Activated CD8-positive, alpha-beta memory T cell treated with anti-CD3 and anti-CD28 coated beads for 4 hours (primary cell): ENCODE data around the gene GPR39.

Experiments used
- DNase-seq, 2 donors: peaks; one replicate each; pipeline ENCODE4 v3.0.0-alpha.2; 2020; ENCODE audit warnings: low read depth in 2 of 2

The GPR39 gene

DNA sequence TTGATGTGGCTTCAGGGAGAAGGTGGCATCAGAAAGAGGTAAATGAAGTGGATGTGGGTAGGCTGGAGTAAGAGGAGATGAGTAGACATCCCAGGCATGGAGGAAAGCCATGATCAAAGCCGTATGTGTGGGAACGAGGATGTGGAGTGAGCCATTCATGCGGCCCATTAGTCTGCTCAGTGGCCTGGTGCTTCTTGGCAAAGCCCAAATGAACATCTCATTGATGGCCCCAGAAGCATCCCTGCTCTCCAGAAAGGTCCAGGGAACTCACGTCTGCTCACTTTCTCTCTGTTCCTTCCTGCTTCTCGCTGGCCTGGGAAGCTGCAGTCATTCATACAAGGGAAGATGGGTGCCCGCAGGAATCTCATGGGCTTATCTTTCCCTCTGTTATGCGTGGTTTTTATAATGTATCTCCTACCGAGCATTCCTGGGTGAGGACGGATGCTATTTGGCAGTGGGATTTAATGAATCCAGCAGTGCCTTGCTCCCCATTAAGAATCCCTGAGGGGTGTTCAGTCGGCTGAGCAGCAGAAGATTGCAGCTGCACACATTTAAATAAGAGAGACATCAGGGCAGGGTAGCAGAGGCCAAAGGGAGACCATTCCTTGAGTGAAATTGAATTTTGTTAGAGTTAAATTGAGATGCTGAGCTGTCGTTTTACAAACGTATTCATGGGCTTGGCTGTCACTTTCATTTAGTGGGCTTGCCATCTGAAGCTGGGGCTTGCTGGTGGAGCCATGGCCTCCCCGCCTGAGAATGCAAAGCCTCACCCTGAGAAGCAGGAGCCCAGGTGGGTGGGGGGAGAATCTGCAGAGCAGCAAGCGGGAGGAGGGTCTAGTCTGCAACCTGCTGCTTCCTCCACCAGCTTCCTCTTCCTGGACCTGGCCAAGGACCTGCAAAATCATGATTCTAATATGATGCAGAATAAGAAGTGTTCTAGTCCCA is 188.9 kb downstream of the GPR39 start:
- no peak for DNase-seq

DNA sequence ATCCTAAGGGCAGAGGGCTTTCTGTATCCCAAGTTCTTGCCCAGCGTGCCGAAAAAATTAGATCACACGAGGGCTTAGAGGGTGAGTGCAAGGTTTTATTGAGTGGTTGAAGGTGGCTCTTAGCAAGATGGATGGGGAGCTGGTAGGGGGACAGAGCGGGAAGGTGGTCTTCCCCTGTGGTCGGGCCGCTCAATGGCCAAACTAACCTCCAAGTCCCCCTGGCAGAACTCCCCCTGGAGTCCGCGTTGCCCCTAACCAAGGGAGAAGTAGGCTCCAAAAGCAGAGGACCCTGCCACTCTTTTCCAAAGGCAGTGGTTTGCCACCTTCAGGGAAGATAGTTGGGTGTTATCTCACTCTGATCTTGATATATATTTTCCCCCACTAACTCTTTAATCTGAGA is 190.0 kb downstream of the GPR39 start:
- DNase-seq: no peak

DNA sequence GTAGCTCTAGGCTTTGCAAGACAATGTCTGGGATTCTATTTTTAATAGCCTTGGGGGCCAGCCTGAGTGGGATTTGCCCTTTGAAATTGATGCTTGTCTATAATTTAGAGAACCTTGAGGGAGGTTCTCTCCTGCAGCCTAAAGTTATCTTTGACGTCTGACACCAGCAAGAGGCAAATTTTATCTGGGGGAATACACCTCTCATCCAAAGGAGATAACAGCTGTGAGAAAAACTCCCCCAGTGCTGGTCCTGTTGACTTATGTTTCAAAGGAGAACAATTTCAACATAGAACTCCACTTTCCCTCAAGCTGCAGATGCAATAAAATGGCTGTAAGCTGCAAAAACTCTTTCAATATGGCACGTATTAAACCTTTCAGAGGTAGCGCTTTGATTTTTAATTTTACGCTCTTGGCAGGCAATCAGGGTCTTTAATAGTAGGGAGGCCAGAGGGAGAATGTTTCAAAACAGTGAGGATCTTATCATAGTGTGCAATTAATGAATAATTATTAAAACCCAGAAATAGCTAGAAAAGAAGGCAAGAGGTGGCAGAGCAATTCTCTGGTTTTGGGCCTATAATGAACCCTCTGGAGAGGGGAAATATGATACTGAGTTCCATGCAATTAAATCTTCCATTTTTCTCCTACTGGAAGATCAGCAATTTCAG is 191.0 kb downstream of the GPR39 start:
- no peak for DNase-seq

DNA sequence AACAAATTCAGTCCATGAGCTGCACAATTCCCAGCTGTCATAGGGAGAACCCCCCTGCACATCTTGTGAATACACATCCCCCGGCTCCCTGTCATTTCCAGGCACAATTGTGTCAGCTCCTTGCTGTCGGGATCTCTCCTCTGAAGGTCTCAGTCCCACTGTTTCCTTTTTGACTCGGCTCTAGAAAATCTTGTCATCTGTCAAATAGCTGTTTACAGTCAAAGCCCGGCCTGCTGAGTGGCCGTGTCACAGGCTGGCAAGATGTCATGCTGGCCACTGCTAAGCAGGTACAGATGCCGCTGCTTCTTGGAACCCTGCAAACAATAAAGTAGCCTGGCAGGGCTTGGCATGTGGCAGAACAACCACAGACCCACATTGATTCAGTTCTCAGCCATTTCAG is 191.7 kb downstream of the GPR39 start:
- DNase-seq: no peak

DNA sequence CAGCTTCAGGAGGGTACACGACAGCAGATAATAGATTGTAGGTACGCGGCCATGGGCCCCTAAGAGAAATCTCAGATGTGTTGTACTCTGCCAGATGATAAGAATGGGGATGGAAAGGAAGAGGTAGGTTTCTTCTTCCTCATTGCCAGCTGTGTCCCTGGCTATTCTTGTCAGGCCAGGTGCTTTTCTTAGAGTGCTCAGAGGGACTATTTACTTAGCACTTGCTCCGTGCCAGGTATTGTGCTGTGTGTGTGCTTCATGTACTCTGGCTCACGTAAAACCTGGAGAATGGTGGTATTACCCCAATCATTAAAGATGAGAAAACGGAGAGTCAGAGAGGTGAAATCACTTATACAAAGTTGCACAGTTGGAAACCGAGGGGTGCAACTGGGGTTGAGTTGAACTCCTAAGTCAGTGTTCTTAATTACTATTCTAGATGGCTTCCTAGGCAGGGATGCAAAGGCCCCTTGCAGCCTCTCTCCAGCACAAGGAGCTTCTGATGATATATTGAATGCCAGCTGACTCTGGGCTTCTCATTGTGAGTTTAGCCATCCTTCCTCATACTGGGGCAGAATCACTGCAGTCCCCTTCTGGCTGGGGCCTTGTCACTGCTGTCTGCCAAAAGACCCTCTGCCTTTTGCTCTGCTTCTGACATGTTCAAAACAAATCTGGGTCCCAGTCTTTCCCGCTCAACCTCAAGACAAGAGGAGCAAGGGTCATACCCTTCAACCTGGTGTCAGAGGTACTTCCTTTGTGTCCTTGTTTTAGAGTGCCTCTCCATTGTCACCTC is 192.7 kb downstream of the GPR39 start:
- no peak for DNase-seq

DNA sequence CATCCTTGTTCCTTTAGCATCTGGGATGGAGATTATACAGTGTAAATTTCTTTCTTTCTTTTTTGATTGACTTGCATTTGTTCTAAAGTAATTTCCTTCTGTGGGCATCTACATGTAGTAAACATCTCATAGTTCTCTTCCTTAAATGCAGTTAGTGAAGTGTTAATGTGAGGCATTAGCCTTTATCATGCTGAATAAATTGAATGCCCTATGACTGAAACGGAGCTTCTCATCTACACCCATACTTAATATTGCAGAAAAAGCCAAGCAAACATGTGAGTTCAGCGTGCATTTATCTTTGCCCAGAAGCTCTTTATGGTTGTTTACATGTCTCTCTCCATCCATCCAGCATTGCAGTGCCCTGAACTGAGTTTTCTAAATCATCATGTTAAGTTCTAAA is 195.1 kb downstream of the GPR39 start:
- DNase-seq: no peak

DNA sequence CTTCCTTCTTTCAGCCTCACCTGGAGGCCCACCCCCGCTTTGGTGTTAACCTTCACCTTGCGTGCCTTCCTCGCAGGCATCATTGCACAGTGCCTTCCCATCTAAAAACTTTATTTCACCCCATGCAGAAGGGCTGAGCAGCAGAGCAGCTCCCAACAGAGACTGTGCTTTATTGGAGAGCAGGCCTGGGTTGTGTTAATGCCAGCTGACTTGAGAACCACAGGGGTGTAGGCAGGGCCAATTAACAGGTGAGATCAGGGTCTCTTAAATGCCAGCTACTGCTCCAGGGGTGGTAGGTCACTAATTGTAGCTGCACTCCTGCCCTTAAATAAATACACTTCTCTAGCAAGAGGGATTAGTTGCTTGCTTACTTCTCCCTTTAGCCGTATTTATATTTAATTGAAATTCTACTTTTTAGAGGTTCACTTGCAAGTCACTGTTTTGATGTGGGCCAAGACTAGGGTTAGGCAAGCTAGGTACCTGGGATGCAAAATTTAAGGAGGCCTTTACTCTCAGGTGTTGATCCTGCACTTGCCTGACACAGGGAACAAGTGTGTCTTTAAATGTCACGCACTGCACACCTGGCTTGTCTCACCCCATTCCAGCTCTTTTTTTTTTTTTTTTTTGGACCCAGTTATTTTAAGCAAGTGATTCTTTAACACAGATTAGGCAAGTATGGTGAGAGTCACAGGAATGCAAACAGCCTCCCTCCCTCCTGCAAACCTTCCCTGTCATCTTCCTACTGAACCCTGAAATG is 198.9 kb downstream of the GPR39 start:
- no peak for DNase-seq

DNA sequence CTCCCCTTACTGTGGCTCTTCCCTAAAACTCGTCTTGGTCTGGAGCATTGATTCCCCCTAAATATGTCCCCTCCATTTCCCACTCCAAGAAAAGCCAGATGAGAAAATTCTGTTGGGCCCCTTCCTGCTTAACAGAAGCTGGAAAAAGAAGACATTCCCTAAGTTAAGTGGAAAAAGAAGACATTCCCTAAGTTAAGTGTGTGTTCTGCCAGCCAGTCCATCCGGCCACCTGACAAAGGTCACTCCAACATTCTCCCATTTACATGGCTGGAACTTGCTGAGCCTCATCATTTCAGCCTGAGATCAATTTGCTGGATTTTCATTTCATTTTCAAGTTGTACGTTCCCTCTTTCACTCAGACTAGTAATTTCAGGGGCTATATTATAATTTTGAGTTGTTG is 201.4 kb downstream of the GPR39 start:
- DNase-seq: no peak

DNA sequence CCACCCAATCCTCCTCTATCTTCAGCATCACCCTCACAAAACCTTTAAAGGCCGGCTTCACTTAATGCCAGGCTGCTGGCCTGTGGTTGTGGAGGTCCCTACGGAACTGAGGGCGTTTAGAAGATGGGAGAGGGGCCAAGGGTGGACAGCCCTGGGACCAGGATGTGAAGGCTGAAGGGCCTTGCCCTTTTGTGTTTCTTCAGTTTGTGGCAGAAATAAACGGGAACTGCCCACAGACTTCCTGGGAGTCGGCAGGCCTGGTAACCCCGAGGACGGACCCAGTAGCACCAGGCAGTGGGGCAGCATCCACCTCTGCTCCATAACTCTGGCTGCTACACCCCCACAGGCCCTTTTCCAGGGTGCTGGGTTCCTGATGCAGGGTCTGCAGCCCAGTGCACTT is 202.1 kb downstream of the GPR39 start:
- no peak for DNase-seq

DNA sequence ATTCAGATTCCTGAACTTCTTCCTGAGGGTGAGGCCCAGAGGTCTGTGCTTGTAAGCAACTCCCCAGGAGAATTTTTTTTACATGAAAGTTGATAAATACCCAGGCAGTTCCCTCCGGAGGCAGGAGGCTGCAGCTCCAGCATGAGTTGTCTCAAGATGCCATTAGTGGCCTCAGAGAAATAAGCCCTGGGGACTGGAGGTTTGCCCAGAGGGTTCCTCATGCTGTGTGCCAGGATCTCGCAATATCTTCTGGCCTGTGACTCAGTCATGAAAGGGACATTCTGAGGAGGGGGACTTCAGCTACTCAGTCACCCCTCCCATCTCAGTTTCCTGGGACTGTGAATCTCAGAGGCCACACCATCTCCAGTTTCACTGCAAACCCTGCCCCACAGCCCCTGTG is 203.5 kb downstream of the GPR39 start:
- DNase-seq: no peak

DNA sequence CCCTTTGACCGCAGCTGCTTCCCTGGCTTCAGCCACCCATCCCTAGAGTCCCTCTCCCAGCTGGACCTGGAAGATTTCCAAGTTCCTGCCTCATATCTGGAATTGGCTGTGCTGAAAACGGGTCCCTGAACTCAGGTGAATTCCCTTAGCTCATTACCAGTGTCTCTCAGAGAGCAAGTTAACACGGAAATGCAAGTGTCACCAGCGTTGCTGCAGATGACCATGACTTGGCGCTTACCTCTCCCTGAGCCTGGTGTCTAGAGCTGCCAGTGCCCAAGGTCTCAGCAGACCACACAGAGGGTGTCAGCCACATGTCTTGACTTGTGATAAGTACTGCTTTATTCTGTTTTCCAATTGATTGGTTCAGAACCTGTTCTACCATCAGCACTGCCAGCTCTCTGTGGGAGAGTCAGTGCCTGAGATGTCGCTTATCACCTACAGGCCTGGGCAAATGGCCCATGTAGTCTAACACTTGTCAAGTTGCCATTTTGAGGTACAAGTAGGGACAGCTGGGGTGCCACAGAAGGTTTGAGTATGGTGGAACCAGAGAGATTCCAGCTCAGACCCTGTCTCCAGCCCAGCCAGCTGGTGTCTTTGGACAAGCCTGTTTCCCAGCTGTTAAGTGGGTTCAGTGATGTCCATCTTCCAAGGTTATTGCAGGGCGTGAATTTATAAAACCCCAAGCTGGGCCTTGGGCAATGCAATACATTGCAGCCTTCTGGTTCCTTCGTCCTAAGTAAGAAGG is 204.7 kb downstream of the GPR39 start:
- DNase-seq: no peak

DNA sequence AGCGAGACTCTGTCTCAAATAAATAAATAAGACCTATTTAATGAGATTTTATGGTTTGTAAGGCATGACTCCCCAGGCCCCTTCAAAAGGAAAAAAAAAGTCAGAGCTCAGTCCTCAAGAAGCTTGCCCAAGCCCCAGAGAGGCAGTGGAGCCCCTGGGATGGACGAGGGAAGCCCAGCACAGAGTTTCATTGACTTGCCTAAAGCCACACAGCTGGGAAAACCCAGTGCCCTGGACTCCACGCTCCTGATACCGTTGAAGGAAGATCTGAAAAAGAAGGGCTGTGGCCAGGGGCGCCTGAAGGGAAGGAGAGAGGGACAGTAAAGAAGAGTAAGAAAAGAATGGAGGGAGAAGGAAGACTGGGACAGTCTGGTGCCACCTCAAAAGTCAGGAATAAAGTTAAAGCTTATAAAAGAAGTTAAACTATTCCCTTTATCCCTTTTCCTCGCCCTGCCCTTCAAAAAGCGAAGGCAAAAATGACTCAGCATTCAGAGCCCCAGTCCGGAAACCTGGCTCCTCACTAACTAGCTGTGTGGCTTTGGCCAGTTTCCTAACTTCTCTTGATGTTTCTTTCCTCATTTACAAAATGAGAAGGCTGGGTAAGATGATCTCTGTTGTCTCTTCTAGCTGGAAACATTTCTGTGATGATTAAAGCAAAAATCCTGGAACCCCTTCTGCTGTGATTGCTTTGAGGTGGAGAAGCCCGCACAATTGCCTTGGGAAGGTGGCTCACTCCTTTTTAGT is 206.7 kb downstream of the GPR39 start:
- no peak for DNase-seq

DNA sequence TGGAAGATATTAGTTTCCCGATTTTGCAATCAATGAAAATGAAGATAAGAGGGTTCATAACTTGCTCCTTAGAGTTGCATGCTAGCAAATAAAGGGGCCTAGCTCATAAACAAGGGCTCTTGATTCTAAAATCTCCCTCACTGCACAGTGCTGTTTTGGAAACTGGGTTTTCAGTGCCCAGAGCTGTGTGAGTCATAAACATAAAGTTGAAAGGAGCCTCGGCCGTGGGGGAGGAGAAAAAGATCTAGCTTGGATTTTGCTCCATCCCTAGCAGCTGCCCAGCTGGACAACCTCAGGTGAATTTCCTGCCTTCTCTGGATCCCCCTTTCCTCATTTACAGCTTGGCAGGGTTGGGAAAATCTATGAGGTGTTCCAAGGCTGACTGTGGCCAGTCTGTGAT is 210.9 kb downstream of the GPR39 start:
- DNase-seq: no peak

DNA sequence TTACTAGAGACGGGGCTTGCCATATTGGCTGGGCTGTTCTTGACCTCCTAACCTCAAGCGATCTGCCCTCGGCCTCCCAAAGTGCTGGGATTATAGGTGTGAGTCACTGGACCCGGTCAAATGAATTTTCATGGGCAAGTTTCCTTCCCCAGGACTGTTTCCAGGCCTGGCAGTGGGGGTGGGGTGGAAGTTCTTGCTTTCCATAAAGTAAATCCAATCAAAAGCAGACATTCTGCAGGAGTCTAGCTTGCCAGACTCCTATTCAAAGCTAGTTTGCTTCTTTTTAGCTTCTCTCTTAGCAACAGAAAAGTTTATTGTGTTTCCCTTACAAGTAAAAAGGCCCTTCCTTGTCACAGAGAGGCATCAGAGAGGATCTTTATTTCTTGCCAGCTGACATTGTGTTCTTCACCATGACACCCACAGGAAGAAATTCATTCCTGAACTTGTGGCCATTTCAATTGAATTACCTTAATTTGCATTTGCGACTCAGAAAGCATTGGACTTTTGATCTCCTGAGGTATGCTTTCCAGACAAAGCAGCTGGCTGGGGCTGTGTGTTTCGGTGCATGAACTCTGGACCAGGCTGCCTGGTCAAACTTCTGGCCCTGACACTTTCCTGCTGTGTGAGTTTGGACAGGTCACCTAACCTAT is 215.5 kb downstream of the GPR39 start:
- no peak for DNase-seq

DNA sequence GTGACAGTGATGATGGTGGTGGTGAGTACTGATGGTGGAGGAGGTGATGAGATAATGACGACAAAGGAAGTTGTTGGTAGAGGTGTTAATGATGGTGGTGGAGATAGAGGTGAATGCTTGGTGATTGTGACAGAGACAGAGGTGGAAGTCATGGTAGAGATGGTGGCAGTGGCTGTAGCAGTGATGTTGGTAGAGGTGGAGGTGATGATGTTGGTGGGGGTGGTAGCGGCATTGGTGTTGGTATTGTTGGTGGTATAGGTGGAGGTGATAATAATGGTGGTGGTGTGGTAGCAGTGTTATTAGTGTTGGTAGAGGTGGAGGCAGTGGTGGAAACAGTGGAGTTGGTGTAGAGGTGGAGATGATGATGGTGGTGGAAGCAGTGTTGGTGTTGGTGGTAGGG is 217.0 kb downstream of the GPR39 start:
- no peak for DNase-seq

DNA sequence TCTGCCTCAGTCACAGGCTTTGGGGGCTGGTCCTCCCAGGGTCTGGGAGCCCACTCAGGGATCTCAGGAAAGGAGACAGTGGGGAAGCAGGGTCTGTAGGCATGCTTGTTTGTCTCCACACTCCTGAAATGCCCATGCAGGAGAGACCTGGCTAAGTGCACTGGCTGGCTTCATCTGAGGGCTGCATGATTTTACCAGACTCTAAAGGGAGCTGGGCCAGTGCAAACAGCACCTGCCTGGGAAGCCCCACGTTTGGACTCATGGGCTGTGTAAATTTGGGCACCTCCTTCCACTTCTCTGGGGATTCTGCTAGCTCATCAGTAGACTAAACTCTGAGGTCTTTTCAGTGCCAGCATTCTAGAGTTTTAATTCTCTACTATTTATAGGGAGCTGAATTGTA is 219.7 kb downstream of the GPR39 start:
- DNase-seq: no peak

DNA sequence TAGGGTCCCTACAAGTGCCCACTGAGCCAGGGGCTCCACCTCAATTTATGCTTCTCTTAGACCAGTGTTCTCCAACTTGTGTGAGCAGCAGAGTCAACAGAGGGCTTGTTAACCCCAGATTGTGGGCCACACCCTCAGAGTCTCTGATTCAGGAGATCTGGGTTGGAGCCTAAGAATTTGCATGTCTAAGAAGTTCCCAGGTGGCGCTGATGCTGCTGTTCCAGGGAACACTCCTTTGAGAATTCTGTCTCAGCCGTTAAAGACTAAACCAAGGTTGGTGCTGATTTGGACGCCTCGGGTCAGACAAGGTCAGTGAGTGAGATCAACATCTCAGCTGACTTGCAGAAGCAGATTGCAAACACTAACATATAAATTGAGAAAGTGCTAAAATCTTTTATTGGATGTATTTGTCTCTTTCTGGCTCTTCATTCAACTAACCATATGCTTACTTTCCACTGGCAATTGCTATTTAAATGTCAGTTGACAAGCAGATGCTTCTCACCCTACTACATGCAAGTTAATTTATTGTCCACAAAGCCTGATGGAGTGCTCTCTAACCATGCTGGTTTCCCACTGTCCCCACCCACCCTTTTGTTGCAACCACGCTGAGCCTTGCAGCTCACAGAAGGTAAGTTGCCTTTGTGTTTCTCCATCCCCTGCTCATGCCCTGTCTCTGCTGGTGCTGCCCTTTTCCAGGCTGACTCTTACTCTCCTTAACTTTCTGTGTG is 221.9 kb downstream of the GPR39 start:
- no peak for DNase-seq

DNA sequence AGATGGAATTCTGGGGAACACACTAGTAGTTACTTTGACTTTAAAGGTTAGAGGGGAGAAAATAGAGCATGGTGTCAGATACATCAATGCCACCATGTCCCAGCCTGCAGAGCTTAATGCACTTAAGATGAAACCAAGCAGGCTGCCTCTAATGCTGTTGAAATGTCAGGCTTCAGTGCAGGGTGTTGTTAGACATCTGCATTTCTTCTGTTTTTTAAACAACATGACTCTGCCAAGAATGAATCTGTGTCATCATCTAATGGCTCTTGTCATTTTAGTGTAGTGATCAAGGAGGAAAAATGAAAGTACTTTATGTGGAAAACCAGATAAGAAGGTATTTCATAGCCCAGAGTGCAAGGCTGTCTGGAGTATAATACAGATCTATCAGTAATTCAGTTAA is 223.5 kb downstream of the GPR39 start:
- DNase-seq: no peak

DNA sequence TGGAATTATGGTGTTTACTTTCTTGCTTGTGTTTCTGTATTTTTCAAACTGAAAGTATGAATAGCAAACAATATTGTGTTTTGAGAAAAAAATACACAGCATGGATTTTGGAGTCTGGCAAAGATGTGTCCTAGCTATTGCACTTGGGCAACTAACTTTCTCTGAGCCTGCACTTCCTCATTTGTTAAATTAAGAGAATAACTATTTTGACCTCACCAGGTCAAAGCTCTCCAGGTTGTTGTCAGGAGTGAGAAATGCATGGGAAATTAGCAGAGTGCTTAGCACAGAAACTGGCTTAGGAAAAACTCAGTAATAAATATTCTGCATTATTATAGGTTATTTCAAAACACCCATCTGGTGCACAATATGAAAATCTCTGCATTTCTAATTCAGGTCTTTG is 225.2 kb downstream of the GPR39 start:
- no peak for DNase-seq
